GDM1 (cell line): ENCODE data around the gene ATXN7L1.
"Not testable (repeated sequence)": the region's sequence is repeated elsewhere in the genome, so short reads cannot be mapped to it uniquely, and the experiment has no call there.

ENCODE experiments used
- DNase-seq: peaks from one replicate; lab custom pipeline; 2025; lab: John Stamatoyannopoulos, UW

Gene ATXN7L1

DNA sequence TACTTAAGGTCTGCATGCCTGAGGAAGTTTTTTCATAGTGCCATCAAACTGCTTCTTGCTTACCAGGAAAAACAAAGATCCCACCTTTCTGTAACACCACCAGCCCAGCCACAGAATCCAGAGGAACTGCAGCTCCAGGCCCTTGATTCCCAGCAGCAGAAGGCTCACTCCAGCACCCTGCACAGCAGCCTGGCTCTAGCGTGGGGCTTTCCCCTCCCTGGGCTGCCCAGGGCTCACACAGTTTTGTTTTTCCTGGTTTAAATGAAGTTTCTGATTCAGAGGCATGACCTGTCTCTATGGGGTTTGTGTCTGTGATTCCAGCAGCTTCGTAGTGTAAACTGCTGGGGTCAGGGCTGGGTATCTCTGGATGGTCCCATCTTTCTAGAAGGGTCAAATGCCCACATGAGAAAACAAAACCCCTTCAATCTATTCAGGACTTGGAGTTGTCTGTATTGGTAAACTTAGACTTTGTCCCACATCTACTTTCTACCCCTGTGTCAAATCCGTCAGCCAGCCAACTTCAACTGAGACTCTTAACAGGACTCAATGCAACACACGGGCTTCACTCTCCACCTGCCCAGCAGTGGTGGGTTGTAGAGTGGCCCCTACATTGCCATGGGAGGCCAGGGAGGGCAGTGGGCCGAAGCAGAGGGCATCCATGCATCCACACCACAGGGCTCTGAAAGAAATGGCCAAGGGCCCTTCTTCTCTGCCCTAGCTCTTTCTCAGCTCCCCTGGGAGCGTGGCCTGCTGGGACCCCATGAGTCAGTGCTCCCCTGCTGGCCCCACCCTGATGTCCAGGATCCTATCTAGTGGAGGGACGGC, 73.6 kb downstream of the ATXN7L1 start:
- DNase-seq: no peak

DNA sequence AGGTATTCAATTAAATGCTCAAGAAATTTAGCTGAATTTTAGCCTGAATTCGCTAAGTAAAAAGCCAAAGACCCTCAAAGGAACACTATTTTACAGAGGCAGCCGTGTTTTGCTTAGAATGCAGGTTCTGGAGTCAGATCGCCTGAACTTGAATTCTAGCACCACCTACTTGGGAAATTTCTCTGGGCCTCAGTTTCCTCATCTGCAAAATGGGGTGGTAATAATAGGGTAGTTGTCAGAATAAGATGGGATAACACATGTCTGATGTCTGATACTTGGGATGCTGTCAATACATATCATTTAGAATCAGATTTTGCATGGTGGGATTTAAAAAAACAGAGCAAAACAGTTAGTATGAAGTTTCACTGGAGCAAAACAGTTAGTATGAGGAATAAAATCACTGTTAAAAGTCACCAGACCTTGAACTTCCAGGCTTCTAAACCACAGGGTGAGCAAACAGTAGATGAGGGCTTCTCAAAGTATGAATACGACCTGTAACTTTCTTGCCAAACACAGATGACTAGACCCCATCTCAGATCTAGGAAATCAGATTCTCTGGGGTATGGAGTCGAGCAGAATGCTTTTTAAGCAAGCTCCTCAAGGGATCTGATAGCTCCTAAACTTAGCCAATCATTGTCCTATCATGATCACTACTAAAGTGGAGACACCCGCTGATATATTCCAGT, 75.4 kb downstream of the ATXN7L1 start:
- DNase-seq: no peak

DNA sequence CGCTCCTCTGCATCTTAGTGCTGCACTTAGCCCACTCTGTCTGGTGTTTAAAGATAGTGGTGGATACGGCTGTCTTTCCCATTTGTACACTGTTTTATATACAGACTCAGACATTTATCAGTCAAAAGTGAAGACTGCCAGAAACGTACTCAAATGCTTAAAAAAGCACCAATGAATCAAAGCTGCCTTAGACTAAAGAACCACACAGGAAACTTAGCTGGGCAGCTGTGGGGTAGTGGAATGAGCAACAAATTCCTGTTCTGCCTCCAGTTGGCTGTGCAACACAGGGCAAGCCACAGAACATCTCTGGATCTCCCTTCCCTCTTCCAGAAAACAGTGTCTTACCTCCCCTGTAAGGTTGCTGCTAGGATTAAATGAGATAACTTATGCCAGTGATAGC, 76.0 kb downstream of the ATXN7L1 start:
- DNase-seq: no peak

DNA sequence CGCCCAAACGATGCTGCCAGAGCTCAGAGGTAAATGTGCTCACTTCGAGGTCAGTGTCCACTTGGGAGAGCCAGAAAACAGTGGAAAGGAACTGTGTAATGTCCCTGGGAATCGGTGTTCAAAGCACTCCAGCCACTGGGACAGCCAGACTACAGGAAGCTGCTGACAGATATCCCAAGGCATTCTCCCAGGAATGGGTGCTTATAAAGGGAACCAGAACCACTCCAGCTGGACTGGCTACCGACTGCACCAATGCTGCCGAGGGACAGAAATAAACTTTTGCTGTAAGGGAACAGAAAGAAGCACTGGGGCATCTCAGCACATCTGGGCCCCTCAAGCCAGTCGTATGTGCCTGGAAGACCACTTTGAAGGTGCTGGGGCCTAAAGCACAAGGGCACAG, 76.7 kb downstream of the ATXN7L1 start:
- DNase-seq: no peak

DNA sequence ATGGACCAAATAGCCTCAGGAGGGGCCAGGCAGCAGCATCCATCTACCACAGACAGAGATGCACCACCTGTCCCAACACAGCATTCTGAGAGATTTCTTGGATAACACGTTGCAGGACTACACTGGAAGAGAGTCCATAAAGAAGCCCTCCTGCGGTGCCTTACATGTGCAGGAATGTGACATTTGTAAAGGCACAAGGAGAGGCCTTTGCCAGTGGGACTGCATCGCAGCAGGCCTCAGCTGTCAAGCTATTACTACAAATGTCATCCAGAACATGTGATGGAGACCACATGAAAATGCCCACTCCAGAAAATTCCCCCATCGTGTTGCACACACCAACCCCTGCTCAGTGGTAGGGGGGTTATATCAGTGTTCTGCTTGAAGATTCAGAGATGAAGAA, 77.4 kb downstream of the ATXN7L1 start:
- no peak for DNase-seq

DNA sequence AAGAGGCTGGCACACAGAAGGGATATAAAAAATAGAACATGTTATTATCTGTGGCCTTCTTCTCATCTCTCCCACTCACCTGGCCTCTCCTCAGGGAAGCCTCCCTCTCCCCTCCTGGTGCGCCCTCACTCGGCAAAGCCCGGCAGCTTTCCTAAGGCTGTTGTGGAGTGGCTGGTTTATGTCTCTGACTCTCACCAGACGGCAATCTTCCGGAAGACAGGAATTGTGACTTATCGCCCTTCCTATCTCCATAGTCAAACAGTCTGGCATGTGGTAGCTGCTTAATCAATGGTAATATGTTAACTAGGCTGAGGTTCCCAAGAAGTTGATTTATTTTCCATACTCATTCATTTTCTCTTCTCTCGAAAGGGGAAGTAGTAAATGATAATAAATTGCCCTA, 78.7 kb downstream of the ATXN7L1 start:
- DNase-seq: no peak

DNA sequence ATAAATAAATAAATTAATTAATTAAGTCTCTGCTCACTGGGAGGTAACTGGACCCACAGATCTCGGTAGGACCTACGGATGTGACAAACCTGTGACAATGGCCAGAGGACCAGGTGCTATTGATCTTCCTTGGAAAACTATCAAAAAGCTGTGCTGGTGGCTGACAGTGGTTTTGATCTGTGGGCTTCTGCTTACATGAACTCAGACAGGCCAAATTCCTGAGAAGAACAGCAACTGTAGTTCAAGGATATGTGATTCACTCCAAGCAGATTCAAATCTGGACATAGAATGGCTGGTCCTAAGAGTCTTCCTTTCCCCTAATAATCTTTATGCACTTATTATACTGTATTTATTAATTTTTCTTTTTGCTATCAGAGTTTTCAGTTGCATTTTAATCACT, 80.0 kb downstream of the ATXN7L1 start:
- no peak for DNase-seq

DNA sequence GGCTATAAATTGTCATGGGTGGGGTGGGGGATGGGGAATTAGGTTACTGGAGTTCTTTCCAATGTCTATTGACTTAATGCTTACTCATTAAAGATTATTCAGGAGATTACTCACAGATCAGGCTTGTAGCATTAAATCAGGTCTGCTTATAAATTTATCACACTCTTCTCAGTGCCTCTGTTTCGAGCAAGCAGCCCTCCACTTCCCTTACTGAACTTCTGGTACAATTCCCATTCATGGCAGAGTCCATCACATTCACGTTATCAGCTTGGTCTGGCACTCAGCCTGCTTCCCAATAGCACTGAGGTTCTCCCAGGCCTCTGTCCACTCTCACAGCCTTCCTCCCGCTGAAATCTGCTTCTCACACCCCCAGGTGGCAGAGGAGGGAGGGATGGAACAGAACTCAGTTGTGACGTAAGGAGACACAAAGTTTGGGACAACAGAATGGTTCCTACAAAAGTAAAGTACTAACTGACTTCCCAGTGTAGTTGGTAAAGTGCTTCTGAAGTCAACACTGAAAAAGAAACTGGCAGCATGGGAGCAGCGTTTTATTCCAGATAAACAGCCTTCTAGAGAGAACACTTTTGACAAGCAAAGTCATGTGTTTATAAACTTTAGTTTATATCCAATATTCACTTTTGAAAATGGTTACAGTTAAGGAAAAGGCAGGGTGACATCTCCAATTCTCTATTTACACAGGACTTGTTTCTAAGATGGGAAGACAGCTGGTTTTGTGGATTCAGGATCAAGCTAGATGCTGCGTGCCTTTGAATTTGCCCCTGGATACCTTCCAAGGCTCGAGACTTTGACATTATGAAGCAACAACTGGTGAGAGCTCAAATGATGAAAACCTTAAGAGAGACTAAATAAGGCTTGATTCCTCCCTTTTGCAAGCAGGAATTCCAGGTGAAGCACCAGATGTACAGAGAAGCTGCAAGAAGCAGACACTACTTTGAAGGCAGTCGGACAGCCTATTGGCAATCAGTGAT, 81.4 kb downstream of the ATXN7L1 start:
- no peak for DNase-seq

DNA sequence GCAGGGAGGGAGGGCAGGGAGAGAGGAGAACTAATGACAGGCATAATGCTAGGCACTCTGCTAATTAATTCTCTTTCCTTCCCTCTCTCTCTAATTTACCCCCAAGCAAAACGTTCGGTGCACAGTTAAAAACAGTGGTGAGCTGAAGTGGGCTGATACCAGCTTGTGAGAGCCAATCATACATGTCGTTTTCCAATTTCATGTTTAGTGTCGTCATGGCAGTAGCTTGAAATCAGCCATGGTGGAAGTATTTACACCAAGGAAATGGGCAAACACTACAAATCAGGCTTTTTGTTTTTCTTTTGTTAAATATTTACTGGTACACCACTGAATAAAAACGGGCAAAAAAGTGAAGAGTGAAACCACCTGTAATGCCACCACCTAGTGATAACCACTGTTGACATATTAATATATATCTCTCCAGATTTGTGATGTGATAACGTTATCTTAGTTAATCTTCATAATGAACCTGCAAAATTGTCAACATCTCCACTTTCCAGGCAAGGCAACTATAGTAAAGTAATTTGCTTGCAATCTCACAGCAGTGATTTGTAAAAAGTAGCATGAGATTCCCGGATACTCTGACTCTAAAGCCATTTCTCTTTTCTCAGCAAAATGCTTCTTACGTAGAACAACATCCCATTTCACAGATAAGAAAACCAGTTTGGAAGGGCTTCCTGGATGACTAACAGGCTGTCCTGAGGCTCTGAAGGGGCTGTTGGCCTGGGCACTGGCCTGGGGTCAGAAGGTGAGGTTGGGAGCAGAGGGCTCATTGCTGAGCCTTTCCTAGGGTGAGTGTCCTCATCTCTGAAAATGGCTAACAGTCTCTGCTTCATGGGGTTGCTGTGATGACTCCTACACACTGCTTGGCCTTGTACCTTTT, 83.7 kb downstream of the ATXN7L1 start:
- DNase-seq: no peak

DNA sequence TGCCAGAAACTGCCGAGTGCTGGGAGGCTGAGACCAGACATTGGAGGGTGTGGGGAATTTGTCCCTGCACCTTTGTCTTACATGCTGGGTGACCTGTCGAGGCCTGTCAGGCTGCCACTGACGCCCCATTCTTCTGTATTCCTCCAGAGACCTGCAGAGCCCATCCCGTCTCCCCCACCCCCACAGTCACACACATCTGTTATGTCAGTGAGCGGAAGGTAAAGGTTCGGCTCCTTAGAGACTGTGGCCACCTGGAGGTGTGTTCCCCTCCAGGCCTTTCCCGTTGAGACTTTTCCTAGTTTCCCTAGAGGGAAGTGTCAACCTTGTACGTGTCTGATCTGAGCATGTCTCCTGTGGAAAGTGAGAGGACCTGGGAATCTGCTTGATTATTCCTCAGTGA, 84.5 kb downstream of the ATXN7L1 start:
- DNase-seq: no peak

DNA sequence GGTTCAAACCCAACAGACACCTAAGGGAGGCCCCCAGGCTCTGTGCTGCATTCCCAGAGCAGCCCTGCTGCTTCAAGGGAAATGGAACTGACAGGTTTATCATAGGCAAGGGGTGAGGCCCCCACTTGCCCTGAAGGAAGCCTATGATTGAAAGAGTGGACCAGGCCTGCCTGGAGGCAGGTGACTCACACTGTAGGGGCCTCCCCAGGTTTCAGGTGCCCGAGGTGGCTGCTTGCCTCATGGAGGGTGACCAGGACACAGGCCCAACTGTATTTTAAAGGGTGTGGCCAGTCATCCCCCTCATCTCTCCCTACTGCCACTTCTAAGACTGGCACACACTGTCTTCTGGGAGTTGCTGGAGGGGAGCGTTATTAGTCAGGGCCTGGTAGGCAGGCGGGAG, 85.4 kb downstream of the ATXN7L1 start:
- DNase-seq: no peak

DNA sequence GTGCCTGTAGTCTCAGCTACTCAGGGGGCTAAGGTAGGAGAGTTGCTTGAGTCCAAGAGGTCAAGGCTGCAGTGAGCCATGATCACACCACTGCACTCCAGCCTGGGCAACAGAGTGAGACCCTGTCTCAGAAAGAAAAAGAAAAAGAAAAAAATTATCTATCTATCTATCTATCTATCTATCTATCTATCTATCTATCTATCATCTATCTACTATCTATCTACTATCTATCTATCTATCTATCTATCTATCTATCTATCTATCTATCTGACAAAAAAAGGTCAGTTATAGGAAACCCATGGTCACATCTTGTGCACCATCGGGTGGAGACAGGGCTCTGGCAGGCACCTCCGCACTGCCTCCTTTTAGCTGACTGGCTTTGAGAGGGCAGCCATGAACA, 85.9 kb downstream of the ATXN7L1 start:
- not testable (repeated sequence) for DNase-seq

DNA sequence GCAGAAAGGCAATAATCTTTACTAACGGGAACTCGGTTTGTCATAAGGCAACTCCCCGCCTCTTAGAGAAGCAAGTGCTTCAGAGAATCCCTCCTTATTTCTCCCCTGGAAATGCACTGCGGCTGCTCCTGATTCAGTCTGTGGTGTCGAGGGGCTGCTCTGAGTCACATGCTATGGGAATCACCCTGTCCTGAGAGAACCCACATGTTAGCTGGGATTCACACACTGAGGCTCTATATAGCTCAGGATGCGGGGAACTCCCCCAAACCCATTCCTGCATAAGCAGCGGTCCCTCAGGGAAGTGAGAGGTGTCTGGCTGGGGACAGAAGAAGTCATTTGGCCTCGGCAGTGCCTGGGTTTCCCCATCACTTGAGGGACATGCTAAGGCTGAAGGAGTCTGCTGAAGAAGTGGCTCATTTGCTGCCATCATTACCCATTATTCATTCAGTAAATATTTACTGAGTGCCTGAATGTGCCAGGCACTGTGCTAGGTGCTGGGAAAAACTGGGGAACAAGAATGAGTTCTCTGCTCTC, 87.5 kb downstream of the ATXN7L1 start:
- DNase-seq: no peak

DNA sequence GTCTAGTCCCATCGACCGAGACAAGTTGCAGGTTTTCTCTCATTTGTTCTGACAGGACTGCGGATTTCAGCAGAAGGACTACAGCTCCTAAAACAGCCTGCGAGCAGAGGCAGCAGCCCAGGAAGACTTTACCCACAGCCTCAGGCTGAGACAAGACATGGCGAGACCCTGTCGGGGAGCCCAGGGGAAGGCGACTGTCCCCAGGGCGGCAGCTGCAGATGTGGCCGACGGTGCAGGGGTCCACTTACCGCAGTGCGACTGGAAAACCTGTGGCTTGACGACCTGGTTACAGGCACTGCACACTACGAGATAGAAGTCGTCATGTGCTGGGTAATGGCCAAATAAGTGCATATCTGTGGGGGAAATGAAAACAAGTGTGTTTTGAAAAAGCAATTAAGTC, 88.0 kb downstream of the ATXN7L1 start:
- no peak for DNase-seq

DNA sequence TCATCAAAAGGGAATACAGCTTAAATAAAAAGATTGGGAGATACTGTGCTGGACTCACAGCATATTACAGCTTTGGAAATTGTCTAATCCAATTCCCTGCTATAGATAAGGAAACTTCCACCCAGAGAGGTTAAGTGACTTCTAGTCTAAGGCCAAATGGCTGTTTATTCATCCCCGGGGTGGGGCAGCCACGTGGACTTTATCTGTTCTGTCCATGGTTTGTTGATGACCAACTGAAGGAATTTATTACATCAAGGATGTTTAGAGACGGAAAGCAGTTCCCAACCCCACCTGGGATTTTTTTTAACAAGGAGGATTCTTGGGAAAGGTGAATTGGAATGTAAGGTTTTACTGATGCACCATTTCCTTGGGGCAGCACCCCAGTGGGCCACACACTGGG, 88.6 kb downstream of the ATXN7L1 start:
- no peak for DNase-seq

DNA sequence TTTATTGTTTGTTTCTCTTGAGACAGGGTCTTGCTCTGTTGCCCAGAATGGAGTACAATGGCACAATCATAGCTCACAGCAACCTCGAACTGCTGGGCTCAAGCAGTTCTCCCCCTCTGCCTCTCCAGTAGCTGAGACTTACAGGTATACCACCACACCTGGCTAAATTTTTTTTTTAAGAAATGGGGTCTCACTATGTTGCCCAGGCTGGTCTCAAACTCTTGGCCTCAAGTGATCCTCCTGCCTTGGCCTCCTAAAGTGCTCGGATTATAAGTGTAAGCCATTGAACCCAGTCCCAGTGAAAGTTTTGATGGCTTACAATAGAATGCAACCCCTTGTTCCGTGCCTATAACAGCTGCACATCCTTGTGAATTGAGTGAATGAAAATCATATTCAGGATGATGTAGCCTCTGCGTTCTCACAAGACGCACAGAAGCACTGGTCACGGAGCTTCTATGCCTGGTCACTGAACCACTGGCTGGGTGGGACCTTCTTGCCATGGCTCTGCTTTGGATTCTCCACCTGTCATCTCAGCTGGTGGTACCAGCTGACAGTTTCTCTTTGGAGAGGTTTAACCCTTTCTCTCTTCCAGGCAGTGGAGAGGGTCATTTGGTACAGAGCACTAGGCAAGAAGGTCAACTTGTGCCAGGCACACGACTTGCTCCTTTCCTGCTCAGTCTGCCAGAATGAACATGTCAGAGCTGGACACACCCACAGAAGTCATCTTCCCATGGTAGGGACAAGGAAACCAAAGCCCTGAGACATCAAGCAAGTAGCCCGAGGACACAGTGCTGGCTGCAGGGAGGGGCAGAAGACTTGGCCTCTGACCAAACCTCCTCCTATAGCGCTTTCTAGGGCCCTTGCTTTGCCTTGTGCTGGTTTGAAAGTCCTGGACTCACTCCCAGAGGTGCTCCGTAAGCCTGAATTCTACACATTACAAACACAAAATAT, 89.6 kb downstream of the ATXN7L1 start:
- no peak for DNase-seq

DNA sequence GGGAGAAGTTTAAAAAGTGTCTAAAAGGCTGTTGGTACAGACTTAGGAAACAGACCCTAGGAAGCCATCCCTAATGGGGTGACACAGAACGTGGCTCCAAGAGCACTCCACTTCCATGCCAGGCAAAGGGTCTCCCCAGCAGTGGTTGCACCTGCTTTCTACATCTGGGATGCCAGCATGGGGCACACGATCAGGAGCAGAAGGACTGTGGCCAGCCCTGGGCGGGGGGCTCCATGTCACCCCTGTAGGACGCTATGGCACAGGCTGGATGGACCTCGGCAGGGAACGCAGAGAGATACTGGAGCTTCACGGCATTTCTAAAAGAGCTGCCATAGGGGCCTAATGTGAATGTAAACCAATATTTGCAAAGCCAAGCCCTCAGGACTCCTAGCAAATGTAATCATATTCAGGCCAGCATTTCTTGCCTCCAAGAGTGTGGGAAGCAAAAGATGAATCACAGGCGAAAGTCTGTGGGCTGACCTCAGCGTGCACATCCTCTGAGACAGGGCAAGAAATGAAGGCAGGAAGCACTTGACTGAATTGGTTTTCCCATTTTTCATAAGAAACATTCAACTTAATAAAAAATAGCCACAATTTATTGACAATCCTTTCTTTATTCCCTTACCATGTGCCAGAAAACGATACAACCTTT, 93.9 kb downstream of the ATXN7L1 start:
- DNase-seq: no peak

DNA sequence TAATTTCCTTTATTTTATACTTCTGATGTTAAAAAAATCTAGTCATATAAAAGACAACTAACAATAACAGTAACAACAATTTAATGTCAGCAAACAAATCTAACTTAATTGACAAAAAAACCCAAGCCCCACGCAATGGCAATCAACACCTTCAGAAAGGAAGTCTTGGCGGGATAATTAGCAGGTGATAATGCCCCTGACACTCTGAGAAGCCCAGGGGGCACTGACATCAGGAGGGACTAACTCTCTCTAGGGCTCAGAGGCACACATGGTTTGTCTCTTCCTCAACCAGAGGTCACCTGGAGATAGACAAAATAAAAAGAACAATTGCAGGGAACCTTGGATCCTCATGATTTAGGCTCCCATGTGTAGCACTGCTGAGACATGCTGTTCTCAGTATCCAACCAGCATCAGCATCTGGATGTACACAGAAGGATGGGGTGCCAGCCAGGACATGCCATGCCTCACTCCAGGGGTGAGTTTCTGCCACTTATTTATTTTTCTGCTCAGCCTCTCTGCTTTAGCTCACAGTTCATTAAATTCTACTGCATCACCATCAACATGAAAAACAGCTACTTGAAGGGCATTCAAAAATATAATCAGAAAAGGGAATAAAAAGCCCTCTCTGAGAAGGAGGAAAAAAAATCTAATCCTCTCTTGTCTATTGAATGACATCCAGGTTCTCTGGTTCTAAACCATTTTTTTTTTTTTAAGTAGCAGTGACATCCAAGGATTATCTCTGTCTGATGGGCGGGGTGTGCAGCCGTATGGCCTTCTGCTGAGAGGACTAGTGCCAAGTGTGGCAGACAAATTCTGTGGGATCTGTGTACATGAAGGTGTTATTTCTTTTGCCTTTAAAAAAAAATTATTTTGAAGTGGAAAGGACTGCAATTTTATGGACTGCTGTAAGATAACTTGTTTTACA, 96.3 kb downstream of the ATXN7L1 start:
- DNase-seq: no peak
